ENCODE results near the gene POPDC2. TPM values are rescaled to one million over a fixed set of nuclear protein-coding genes. Genes with fewer than 3 reads are reported as not detected.
A peak's percentile ranks its signal among the peaks of the same experiment; 100 is the strongest.

The POPDC2 gene
- total RNA-seq, 1 donor from 2014 or later, result not detected

- Histone ChIP-seq H3K27me3 (ENCODE audit: control insufficient read depth, insufficient read depth, low read length) (no peaks in the 10 kb centered on the region), H3K4me3 (ENCODE audit: low read depth, low read length) (no peak overlapping the region), H3K36me3 (ENCODE audit: control insufficient read depth, insufficient read depth, low read length) (no peaks in the 10 kb centered on the region)
- FAIRE-seq (no peak), DNase-seq (ENCODE audit: low read depth) (peak; percentile 77)
- TF ChIP-seq, protein P1, sequence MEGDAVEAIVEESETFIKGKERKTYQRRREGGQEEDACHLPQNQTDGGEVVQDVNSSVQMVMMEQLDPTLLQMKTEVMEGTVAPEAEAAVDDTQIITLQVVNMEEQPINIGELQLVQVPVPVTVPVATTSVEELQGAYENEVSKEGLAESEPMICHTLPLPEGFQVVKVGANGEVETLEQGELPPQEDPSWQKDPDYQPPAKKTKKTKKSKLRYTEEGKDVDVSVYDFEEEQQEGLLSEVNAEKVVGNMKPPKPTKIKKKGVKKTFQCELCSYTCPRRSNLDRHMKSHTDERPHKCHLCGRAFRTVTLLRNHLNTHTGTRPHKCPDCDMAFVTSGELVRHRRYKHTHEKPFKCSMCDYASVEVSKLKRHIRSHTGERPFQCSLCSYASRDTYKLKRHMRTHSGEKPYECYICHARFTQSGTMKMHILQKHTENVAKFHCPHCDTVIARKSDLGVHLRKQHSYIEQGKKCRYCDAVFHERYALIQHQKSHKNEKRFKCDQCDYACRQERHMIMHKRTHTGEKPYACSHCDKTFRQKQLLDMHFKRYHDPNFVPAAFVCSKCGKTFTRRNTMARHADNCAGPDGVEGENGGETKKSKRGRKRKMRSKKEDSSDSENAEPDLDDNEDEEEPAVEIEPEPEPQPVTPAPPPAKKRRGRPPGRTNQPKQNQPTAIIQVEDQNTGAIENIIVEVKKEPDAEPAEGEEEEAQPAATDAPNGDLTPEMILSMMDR (IDR thresholded peaks at IDR 0.05; ENCODE audit: insufficient read depth, low read length, severe bottlenecking), result no peak
Measured at GRCh38 chr3:119636249-119636648, 24.1 kb downstream of the POPDC2 start.

GRCh38 chr3:119635719-119636118, 24.7 kb downstream of the POPDC2 start:
- H3K36me3 ChIP-seq (ENCODE audit: control insufficient read depth, insufficient read depth, low read length), result no peaks in the 10 kb centered on the region
- TF ChIP-seq, protein P1 (IDR thresholded peaks at IDR 0.05; ENCODE audit: insufficient read depth, low read length, severe bottlenecking), result no peak
- FAIRE-seq, result no peak

GRCh38 chr3:119632829-119633228, 27.6 kb downstream of the POPDC2 start:
- FAIRE-seq (no peak), DNase-seq (ENCODE audit: low read depth) (no peak)
- no peak overlapping the region for H3K4me3 ChIP-seq (ENCODE audit: low read depth, low read length)
- no peaks in the 10 kb centered on the region for H3K36me3 ChIP-seq (ENCODE audit: control insufficient read depth, insufficient read depth, low read length)
- TF ChIP-seq, protein P1 (IDR thresholded peaks at IDR 0.05; ENCODE audit: insufficient read depth, low read length, severe bottlenecking), result no peak
- no peaks in the 10 kb centered on the region for H3K27me3 ChIP-seq (ENCODE audit: control insufficient read depth, insufficient read depth, low read length)

More at GRCh38 chr3:119635719-119636118, 24.7 kb downstream of the POPDC2 start:
- DNase-seq (ENCODE audit: low read depth), result no peak
- Histone ChIP-seq H3K27me3 (ENCODE audit: control insufficient read depth, insufficient read depth, low read length) (no peaks in the 10 kb centered on the region), H3K4me3 (ENCODE audit: low read depth, low read length) (no peak overlapping the region)

DNA sequence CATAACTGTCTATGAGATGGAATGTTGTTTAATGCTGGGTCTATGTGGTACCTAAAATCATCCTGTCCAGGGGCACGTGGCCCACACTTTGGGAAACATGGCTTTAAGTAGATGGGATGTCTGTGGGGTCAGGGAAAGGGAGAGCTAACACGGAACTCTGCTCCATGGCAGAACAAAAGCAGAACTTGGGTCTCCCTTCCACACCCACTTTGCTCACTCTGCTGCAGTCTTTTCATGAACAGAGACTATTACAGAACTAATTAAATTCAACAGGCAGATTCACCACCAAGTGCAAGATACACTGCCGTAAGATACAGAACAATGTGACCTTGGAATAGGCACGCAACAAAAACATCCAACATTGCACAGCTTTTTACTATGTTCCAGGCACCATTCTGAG, 28.2 kb downstream of the POPDC2 start:
- Histone ChIP-seq H3K27me3 (ENCODE audit: control insufficient read depth, insufficient read depth, low read length) (no peaks in the 10 kb centered on the region), H3K4me3 (ENCODE audit: low read depth, low read length) (no peak overlapping the region), H3K36me3 (ENCODE audit: control insufficient read depth, insufficient read depth, low read length) (no peaks in the 10 kb centered on the region)
- no peak for FAIRE-seq
- DNase-seq (ENCODE audit: low read depth), result no peak
- TF ChIP-seq, protein P1 (IDR thresholded peaks at IDR 0.05; ENCODE audit: insufficient read depth, low read length, severe bottlenecking), result no peak

DNA sequence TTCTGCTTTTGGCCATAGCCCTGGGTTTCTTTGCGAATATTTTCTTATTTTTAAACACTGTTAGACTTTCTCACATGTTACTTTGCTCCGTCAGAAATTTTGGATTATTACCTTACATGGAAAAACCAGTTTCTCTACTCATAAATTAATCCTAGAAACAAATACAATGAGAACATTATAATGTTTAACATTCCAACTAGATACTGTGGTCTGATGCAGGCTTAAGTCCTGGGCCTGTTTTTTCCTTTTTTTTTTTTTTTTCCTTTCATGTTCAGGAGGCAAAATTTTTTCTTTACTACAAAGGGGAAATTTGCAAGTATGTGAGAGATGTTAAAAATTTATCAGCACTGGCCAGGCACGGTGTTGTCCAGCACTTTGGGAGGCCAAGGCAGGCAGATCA, 28.9 kb downstream of the POPDC2 start:
- DNase-seq (ENCODE audit: low read depth) (no peak), FAIRE-seq (no peak)
- no peaks in the 10 kb centered on the region for H3K36me3 ChIP-seq (ENCODE audit: control insufficient read depth, insufficient read depth, low read length)
- TF ChIP-seq, protein P1 (IDR thresholded peaks at IDR 0.05; ENCODE audit: insufficient read depth, low read length, severe bottlenecking), result no peak
- H3K4me3 ChIP-seq (ENCODE audit: low read depth, low read length), result no peak overlapping the region
- H3K27me3 ChIP-seq (ENCODE audit: control insufficient read depth, insufficient read depth, low read length), result no peaks in the 10 kb centered on the region

DNA sequence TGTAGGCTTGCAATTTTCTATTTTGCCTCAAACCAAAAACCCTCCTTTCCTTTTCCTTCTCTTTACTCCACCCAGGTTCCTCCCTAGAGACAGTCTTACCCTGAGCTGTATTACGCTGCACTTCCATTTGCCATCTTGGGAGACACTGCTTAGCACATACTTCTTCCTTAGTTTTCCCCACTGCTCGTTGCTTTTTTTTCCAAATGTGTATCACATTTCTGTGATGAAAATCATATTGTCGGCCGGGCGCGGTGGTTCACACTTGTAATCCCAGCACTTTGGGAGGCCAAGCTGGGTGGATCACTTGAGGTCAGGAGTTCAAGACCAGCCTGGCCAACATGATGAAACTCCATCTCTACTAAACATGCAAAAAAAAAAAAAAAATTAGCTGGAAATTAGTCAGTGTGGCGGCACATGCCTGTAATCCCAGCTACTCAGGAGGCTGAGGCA, 29.5 kb downstream of the POPDC2 start:
- Histone ChIP-seq H3K4me3 (ENCODE audit: low read depth, low read length) (no peak overlapping the region), H3K36me3 (ENCODE audit: control insufficient read depth, insufficient read depth, low read length) (no peaks in the 10 kb centered on the region), H3K27me3 (ENCODE audit: control insufficient read depth, insufficient read depth, low read length) (no peaks in the 10 kb centered on the region)
- no peak for DNase-seq (ENCODE audit: low read depth)
- no peak for FAIRE-seq
- TF ChIP-seq, protein P1 (IDR thresholded peaks at IDR 0.05; ENCODE audit: insufficient read depth, low read length, severe bottlenecking), result no peak

Measured in bronchial epithelial cell (primary cell).